HG02981 (cell line): Measurements from ENCODE around the gene UST.
"Not testable (repeated sequence)": the region's sequence is repeated elsewhere in the genome, so short reads cannot be mapped to it uniquely, and the experiment has no call there.

Source experiments
- ATAC-seq: cut with Tn5 transposase; IDR thresholded peaks from one replicate; pipeline ENCODE4 v1.9.1; 2021; ENCODE audit warnings: mild to moderate bottlenecking, moderate library complexity; ENCODE audit not compliant: unreplicated experiment

UST gene

DNA sequence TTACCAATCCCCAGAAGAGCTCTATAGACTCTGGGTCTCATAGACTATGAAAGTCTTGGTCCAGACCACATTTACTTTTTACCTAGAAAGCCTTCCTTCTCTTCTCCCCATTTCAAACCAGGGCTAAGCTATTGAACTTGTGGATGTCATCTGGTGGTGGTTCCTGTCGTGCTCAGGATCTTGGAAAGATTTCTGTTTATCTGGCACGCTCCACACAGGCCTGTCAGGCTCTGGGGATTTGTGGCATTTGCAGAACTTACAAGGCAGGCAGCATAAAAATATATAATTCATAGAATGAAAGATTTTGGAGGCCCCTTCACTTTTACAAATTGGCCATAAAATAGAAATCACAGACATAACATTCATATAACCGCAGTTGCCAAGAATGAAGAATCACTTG, 188.1 kb downstream of the UST start:
- no peak for ATAC-seq

GRCh38 chr6:148935705-148936435, 189.0 kb downstream of the UST start:
- ATAC-seq = no peak

- ATAC-seq = no peak
Measured at GRCh38 chr6:148943451-148943850, 196.6 kb downstream of the UST start.

GRCh38 chr6:148944608-148945007, 197.8 kb downstream of the UST start:
- no peak for ATAC-seq

DNA sequence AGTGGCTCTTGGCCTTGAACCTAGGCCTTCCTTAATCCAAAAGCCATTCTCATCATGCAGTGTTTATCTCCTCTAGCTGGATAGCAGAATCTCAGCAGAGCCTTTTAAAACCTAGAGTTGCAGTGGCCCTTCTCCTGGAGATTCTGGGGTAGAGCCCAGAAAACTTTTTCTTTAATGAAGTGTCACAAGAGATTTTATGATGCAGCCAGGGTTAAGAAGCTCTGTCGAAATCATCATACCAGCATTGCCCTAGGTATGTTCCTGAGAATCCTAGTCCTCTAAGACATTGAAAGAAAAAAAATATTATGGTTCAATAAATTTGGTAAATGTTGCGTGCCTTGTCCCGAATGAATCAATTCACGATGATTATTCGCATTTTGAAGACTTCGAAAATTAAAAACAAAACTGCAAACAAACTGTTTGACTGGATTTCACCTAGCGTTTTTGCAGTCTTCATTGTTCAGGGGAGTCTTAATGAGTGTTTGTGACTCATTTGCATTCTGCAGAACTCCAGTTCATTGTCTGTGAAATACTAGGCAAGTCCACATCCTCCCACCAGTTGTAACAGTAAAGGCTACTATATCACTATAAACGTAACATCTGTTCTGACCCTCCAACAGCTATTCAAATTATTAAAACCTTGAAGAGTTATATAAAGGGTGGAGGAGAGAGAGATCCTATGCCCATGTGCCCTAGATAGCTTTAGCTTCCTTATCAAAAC, 198.6 kb downstream of the UST start:
- ATAC-seq = no peak

DNA sequence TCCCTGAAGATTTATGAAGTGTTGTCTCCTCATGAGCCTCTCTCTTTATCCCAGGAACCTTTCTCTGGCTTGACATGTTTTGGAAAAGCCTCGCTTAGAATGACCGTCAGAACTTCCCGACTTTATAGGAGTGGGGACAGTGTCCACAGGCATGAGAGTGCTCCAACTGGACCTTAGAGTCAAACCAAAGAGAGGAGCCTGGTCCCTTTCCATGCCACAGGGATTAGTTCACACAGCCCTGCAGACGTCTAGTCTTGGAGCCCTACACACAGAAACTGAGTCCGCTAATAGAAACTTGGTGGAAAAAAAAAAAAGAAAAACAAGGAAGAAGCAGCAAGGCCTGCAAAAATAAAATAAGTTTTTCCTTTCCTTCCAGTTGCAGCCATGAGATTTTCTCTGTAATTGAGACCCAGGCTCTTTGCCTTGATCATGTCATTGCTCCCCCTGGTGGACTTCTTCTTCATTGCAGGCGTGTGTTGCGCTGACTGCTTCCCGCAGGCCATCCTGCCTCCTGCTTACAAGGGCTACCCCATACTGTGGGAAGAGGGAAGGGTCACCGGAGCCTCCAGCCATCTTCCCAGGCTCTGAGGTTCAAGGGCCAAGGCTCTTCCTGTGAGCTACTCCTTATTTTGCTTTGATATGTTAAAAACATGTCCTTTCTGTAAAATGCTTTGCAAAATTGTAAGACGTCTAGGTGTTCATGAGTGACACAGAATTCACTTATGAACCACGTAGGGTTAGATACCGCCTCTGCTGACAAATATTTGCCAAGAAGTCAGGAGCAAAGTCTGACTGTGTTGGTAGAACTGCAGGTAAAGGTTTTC, 201.0 kb downstream of the UST start:
- ATAC-seq = peak; percentile 76

- no peak for ATAC-seq
Measured at GRCh38 chr6:148951662-148952061, 204.8 kb downstream of the UST start.

- ATAC-seq = no peak
Measured at GRCh38 chr6:148952147-148953035, 205.6 kb downstream of the UST start.

DNA sequence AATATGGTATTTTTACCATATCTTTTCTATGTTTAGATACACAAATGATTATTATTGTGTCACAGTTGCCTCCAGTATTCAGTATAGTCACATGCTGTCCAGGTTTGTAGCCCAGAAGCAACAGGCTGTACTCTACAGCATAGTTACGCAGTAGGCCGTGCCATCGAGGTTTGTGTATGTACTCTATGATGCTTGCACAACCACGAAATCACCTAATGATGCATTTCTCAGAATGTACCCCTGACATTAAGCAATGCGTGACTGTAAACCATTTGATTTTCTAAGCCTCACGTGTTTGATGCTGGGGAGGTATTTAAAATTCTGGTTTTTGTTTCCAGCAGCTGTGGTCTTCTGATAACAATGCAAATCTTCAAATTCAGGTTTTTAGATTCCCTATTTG, 207.6 kb downstream of the UST start:
- no peak for ATAC-seq

DNA sequence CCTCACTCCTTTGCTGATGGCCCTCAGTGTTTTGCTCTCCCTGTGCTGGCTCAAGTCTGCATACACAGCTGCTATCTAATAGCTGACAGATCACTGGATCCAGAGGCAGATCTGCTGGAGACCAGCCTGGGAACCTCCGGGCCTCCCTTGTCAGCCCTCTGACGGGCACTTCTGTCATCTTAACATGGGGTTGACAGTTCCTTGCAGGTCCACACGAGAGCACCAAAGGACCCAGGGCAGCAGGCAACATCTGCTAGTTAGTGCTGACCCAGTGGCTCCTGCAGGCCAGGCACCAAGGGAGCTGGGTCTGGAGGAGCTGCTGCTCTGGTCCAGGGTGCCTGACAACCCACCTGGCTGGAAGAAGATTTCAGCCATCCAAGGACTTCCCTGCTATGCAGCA, 208.1 kb downstream of the UST start:
- ATAC-seq = no peak

DNA sequence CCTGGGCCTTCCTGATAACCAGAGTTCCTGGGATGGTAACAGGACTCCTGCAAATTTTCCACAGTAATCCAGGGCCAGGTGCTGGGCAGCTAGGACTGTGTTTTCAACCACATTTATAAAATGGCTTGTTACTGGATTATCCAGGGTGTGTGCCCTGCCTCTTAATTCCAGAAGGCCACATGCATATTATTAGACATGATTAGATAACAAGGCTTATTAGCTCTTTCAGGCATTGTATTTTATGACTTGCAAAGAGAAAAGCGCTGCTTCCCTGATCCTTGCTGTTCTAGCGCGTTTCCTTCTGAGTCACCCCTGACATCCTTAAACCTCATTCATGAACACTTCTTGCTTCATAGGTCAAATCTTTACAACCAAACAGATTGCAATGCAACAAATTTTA, 208.6 kb downstream of the UST start:
- ATAC-seq = no peak

DNA sequence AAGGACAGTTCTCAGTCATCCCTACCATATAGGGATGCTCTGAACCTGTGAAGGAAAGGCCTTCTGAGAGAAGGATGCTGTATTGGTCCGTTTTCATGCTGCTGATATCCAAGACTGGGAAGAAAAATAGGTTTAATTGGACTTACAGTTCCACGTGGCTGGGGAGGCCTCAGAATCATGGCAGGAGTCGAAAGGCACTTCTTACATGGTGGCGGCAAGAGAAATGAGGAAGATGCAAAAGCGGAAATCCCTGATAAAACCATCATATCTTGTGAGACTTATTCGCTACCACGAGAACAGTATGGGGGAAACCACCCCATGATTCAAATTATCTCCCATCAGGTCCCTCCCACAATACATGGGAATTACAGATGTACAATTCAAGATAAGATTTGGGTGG, 209.3 kb downstream of the UST start:
- not testable (repeated sequence) for ATAC-seq

DNA sequence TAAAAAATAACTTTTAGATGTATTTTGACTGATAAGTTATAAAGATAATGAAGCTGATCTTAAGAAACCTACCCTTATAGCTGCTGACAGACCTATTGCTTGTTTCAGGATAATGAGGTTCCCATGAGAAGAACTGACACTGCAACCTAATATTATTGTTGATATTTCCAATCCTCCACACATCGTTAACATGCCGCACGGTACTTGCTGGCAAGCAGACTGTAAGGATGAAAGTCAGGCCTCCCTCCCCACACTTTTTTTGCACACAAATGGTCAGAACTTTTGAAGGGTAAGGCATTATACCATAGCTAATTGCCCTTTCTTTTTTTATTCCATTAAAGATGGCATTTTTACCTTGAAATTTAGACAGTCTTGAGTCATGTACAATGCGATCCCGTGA, 210.9 kb downstream of the UST start:
- ATAC-seq = no peak

GRCh38 chr6:148959008-148959407, 212.2 kb downstream of the UST start:
- ATAC-seq = no peak

DNA sequence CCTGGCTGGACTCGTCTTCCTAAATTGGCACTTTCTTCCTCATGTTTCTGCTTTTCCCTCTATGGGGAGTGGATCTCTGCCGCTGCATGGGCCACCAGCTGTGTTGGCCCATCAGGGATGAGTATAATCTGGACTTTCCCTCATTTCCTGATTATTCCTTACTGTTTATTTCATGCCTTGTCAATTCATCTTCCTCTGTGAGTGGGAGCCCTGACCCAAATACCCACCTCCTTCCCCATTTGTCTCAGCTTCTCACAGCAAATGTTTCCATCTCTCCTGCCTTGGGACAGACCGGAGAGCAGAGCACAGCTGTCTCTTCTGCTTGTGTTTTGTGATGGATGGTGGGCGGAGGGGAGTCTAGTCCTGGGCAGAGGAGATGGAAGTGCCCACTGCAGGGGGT, 212.7 kb downstream of the UST start:
- ATAC-seq = no peak

- ATAC-seq = no peak
Measured at GRCh38 chr6:148962854-148963515, 216.2 kb downstream of the UST start.

GRCh38 chr6:148963738-148964137, 216.9 kb downstream of the UST start:
- ATAC-seq = no peak

DNA sequence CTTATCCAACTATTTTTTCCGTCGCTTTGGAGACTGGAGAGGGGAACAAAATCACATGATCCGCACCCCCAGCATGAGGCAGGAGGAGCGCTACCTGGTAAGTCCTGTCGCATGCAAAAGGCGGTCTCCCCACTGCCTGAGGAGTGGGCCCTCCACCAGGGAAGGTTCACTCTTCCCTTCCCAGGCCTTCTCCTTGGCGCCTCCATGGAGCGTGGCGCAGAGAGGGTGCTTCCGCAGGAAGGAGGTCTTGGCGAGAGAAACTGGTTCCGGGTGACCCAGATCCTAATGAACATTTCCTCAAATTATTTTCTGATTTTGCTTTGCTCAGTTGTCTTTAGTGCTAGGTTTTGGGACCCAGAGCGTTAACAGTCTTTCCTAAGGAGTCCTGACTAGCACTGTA, 217.6 kb downstream of the UST start:
- ATAC-seq = no peak

GRCh38 chr6:148965287-148965686, 218.5 kb downstream of the UST start:
- no peak for ATAC-seq

DNA sequence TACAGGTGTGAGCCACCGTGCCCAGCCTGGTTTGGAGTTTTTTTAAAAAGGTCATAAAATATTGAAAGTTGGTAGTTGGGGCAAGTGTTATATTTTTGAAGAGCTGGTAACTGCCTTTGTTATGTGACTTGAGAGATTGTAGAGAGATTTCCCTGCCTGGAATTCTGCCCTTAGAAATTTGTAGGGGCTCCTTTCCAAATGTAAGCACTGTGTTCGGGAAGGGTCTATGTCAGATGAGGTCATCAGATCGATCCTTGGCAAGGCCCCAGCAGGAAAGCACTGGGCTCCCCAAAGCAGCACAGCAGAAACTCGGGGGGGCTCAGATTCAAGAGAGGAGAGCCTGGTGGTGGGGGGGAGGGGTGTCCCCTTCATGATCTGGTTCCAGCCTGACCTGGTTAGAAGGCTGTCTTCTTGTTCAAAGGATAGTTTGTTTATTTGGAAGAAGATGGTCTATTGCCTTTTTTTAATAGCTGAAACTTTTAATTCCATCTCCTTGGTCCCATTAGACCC, 220.2 kb downstream of the UST start:
- ATAC-seq = no peak
